ENCODE data around the gene LEF1.
"Not testable (repeated sequence)": the region's sequence is repeated elsewhere in the genome, so short reads cannot be mapped to it uniquely, and the experiment has no call there.

LEF1 gene

DNA sequence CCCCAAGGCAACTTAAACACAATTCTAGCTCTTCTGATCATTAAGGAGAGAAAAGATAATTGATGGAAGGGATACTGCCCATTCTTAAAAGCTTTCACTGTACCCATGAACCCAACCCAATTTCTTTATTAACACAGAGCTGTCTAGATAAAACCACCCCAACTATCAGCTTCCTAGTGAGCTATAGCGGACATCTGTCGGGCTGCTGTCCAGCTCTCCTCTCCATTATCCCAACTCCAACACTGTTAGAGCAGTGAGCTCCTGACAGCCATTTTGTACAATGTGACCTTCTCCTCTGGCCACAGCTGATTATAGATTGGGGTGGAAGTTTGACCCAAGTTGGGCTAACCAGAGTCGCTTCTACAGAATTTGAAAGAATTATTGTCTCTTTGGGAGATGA lies 112.9 kb downstream of the LEF1 start:
- DNase-seq, result no peak

DNA sequence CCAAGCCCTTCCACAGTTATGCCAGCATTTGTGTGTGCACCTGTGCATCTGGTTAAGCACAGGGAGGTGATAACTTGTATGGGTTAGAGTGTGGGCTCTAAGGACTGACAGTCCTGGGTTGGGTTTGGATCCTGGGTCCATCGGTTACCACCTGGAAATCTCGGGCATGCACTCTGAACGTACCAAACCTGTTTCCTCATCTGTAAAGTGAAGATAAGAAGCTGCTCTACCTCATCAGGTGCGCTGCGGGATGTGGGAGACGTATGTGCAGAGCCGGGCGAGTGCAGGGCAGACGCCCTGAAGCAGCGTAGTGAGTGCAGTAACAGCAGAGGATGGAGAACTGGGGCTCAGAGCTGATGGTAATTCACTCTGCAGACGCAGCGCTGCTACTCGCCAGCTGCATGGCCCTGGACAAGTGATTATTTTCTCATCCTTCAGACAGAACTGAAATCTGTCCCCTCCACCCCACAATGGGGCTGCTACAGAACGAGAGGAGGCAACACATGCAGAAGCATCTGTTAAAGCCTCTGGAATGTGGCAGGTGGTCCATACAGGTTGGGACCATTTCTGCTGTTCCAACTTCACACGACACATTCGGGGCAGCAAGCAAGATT lies 114.6 kb downstream of the LEF1 start:
- DNase-seq, result no peak

DNA sequence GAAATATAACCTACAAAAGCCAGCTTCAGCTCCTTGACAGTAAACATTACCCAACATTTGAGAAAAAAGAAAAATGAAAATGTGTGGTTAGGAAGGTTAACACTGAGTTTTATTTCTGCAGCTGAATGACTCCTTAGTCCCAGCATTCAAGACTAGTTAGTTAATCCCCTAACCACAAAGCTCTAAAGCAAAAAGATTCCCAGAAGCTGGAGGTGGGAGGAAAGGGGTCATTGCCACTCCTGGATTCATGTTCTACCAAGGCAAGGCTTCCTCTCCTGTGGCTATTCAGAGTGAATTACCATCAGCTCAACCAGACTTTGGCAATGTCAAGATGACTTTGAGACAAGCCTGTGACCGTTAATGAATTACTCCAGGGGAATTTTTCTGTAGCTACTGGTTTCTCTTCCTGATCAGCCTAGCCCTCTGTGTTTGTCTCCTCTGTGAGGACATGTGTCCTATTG lies 115.5 kb downstream of the LEF1 start:
- no peak for DNase-seq

DNA sequence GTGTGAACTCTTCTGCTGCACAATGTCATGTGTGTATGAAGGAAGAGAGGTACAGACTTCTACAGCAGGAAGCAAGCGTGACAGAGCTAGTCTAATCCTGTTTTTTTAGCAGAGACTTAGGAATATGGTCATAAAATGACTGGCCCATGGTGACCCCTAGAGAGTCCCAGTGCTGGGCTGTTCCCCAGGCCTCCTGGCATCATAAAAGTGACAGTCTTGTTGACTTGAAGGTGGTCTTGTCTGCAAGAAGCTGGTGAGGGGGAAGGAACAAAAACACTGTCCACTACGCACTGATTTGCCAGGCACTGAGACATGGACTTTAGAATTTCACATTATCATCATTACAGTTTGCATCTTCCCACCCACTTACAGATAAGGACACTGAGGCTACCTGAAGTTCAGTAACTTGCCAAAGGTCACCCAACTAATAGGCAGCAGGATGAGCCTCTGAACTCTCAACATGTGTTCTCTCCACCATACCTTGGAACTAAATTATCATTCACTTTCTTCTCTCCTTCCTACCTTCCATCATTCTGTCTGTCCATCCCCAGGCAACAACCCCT lies 116.1 kb downstream of the LEF1 start:
- no peak for DNase-seq

DNA sequence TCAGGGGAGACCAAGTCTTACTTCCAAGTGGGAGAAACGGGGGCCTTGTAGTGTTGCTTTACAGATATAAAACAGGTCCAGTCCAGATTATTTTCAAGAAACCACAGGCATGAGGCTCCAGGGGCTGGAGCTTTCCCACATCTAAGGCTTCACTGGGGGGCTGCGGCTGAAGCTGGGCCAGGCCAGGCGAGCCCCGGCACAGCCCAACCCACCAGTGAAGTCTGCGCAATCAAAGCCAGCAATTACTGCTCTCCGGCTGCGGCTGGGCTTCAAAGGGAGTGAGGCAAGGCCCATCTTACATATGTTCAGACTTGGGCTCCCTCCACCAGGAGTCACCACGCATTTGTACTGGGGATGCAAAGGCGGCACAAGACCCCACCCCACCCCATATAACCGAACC lies 117.4 kb downstream of the LEF1 start:
- no peak for DNase-seq

- DNase-seq, result not testable (repeated sequence)
Measured at GRCh38 chr4:108050166-108051111, 118.3 kb downstream of the LEF1 start.

GRCh38 chr4:108049406-108049805 lies 119.3 kb downstream of the LEF1 start:
- no peak for DNase-seq

DNA sequence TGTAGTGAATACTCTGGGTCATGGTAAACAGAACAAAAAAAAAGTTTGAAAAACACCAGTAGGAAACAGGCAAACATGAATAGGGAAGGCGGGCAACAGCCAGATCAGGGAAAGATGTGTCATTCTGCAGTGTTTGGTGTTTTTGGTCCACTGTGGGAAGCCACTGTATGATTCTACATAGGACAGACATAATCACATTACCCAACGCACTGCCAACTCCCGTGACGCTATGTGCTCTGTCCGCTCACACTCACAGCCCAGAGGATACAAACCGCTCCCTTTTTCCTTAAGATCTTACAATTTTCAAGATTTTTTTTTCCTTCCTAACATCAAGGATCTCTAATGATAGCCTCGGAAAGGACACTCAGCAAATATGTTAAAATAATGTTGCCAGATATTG lies 119.7 kb downstream of the LEF1 start:
- DNase-seq, result no peak

DNA sequence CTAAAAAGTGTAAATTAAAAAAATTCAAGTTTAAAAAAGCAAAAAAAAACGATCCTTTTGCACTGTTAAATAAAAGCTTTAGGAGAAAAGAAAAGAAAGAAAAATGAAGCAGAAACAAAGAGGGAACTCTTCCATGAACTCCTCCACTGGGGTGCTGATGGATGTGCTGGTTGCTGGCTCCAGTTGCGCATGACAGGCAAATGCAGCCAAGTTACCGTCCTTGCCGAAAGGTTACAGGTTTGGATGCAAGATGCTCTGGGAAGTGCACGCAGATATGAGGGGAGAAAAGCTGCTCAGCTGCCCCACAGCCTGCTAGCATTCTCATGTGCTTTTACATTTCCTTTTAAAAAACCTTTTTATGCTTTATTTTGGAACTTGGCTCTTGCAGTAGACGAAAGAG lies 120.6 kb downstream of the LEF1 start:
- DNase-seq, result no peak

DNA sequence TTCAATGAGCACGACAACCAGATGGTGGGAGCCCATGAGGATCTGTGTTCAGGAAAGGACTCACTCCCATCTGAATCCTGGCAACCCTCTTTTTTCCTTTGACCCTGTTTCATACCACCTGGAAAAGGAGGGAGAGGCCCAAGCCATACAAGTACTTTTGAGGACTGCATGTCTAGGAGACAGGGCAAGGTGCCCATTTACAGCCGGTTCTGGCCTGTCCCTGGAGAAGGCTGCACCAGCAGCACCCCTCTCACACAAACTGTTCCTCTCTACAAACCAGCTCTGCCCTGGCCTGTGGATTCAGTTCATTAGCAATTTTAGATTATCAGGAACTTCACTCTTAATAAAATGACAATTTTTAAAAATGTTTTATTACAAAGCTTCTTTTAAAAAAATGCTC lies 121.5 kb downstream of the LEF1 start:
- DNase-seq, result no peak

DNA sequence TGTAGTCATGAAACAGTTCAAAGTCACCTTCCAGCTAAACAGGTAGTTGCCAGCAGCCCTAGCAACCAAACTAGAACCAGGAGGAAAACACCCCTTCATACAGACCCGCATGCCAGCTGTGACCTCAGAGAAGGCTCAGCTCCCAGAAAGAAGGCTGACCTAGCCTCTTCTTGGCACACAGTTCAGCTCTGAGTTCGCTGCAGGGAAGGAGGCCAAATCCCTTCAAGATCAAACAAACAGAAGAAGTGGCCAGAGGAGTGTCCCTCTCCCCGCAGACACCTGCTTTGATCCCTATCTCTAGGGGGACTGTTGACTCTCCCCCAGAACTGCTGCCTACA lies 123.1 kb downstream of the LEF1 start:
- no peak for DNase-seq

DNA sequence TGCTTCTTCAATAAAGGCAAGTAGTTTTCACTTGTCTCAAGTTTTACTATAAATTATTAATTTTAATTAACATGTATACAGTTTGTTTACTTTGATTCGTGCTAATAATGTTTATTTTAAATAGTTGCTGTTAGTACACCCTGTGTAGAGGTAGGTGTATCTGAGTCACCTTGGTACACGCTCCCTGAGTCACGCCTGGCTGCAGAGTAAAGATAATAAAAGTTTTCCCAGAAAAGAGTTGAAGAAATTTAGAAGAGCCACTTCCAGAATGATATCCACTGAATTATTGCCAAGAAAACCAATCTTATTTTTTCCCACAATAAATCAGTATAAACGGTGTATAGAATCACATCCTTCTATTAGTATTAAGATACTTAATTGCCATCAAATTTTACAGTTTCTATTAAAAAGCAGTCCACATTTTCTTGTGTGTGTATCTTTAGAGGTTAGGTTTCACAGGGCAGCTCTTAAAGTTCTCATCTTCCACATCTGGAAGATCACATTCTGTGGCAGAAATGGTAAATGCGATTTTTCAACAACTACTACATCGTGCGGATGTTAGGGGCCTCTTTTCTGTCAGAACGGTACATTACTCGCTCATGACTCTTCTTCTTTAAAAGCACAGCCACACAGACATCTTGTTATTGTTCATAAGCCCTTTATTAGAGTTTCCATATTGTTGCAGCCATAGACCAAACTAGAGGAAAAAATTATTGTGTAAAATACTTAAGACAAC lies 123.6 kb downstream of the LEF1 start:
- no peak for DNase-seq

DNA sequence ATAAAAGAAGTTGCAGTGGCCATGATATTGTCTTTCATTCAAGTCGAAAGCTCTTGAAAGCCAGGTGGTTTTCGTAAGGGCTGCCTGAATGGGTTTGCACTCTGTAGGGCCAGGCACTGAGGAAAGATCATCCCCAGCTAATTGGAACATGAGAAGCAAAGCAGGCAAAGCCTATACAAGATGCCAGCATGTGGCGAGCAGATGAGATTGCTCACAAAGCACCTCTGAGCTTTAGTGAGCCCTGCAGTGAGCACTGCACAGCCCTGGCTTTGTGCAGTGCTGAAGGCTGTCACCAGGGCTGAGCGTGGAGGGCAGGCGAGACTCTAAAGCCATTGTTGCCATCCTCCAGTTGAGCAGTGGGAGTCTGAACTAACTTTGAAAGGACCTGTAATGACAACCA lies 125.2 kb downstream of the LEF1 start:
- no peak for DNase-seq

GRCh38 chr4:108042927-108043326 lies 125.8 kb downstream of the LEF1 start:
- no peak for DNase-seq

- DNase-seq, result no peak
Measured at GRCh38 chr4:108037884-108038283, 130.8 kb downstream of the LEF1 start.

GRCh38 chr4:108036213-108036612 lies 132.5 kb downstream of the LEF1 start:
- DNase-seq, result no peak

DNA sequence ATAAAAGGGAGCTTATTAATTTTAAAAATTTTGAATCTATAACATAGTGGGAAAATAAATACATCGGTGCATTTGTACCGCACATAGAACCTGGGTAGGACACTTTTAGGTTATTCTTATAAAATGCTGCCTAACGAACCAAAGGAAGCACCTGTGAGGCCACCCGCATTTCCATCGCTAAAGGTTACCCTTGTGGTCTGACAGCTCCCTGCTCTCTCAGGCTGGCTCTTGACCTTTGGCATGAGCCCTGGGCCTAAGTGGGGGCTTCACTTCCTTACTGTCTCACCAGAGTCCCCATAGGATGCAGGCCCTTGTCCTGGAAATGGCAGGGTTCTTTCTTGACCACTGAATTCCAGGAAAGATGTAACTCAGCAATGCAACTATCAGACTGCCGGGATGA lies 133.0 kb downstream of the LEF1 start:
- DNase-seq, result no peak

DNA sequence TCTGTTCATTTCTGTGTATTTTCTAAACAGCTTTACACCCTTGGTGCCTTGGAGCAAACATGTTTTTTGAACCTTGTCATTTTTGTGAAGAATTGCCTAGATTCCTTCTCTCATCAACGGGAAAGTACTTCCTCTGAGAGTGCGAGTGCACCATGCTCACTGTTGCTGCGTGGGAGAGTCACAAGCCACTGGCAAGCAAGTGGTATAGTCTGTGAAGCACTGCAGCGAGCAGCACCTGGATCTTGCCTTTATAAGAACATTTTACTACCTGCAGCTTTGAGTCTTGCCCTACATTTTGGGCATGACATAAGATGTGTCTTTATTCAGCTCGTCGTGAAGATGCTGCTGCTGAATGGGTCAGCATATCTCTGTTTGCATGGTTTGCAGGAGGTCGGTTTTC lies 134.2 kb downstream of the LEF1 start:
- no peak for DNase-seq

DNA sequence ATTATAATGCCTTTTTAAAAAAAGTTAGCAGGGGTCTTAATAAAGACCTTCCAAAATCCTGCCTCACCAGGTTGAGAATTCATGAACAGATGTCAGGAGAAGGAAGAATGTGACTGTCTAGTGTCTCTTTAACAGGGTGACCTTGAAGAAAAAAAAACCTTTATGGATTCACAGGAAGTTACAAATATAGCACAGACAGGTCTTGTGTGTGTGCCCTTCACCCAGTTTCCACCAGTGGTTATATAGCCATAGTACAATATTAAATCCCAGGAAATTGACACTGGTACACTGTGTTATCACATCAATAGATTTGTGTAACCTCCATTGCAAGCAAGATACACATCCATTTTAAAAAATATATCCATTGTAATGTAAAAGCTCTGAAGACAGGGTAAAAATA lies 135.4 kb downstream of the LEF1 start:
- DNase-seq, result no peak

DNA sequence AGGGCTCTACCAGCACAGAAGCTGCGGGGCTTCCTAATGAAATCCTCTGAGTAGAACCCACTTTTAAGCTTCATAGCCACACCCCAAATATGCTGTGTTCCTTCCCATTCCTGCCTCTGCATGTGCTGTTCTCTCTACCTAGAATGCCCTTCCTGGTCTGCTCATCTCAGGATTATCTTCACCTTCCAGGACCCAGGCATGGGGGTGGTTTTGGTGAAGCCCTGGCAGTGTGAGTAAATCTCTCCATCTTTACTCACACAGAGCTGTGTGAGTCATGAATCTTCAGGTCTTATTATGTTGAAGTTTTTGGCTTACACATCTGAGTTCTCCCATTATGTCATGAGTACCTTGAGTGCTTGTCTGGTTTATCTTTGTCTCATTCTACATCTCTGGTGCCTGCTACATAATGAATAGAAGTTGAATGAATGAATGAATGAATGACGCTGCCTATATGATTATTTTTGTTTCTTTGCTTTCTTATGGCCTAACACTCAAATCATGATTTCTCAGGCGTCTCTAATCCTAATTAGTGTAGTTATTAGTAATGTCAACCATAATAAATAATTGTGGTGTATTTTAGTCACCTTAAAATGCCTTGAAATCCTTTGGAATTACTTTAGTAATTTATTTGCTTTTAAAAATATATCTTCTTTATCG lies 137.2 kb downstream of the LEF1 start:
- DNase-seq, result no peak

GRCh38 chr4:108030332-108030731 lies 138.4 kb downstream of the LEF1 start:
- DNase-seq, result peak; percentile 59

GRCh38 chr4:108029731-108030130 lies 139.0 kb downstream of the LEF1 start:
- DNase-seq, result no peak

Measured in OCI-M1 (cell line).